Measurements from ENCODE around the gene CPTP.

CPTP gene

GRCh38 chr1:1278620-1279019 lies 46.0 kb upstream of the CPTP start:
- TF ChIP-seq TEAD4 (IDR thresholded peaks at IDR 0.05) (no peak), TCF12 (IDR thresholded peaks at IDR 0.05; ENCODE audit: low read depth) (no peak), CREB1 (IDR thresholded peaks at IDR 0.05; ENCODE audit: low read depth) (no peak), EGR1 (IDR thresholded peaks at IDR 0.05) (no peak), RAD21 (IDR thresholded peaks at IDR 0.05; ENCODE audit: low read depth) (no peak), FOXM1 (IDR thresholded peaks at IDR 0.05; ENCODE audit: borderline replicate concordance, low read depth) (no peak), MAX (IDR thresholded peaks at IDR 0.05) (no peak), CEBPB (IDR thresholded peaks at IDR 0.05) (no peak), NFIC (IDR thresholded peaks at IDR 0.05) (no peak), USF1 (IDR thresholded peaks at IDR 0.05) (no peak), YY1 (IDR thresholded peaks at IDR 0.05; ENCODE audit: low read depth) (no peak), ZBTB7A (IDR thresholded peaks at IDR 0.05; ENCODE audit: low read depth) (no peak), EP300 (IDR thresholded peaks at IDR 0.05; ENCODE audit: borderline replicate concordance) (no peak), REST (IDR thresholded peaks at IDR 0.05; ENCODE audit: low read depth) (no peak), TAF1 (IDR thresholded peaks at IDR 0.05; ENCODE audit: low read depth) (no peak)

- no peak for TF ChIP-seq REST (IDR thresholded peaks at IDR 0.05; ENCODE audit: low read depth)
- TF ChIP-seq NFIC (IDR thresholded peaks at IDR 0.05): no peak
- TF ChIP-seq TCF12 (IDR thresholded peaks at IDR 0.05; ENCODE audit: low read depth): no peak
- no peak for TF ChIP-seq ZBTB7A (IDR thresholded peaks at IDR 0.05; ENCODE audit: low read depth)
- no peak for TF ChIP-seq RAD21 (IDR thresholded peaks at IDR 0.05; ENCODE audit: low read depth)
- no peak for TF ChIP-seq EP300 (IDR thresholded peaks at IDR 0.05; ENCODE audit: borderline replicate concordance)
- no peak for TF ChIP-seq MAX (IDR thresholded peaks at IDR 0.05)
- no peak for TF ChIP-seq YY1 (IDR thresholded peaks at IDR 0.05; ENCODE audit: low read depth)
- TF ChIP-seq TEAD4 (IDR thresholded peaks at IDR 0.05): no peak
- no peak for TF ChIP-seq TAF1 (IDR thresholded peaks at IDR 0.05; ENCODE audit: low read depth)
- no peak for TF ChIP-seq FOXM1 (IDR thresholded peaks at IDR 0.05; ENCODE audit: borderline replicate concordance, low read depth)
- TF ChIP-seq EGR1 (IDR thresholded peaks at IDR 0.05): no peak
- no peak for TF ChIP-seq CEBPB (IDR thresholded peaks at IDR 0.05)
- TF ChIP-seq USF1 (IDR thresholded peaks at IDR 0.05): no peak
- no peak for TF ChIP-seq CREB1 (IDR thresholded peaks at IDR 0.05; ENCODE audit: low read depth)
These were observed 45.6 kb upstream of the CPTP start for GRCh38 chr1:1279028-1279427.

GRCh38 chr1:1280782-1281481 lies 43.7 kb upstream of the CPTP start:
- no peak for TF ChIP-seq RAD21 (IDR thresholded peaks at IDR 0.05; ENCODE audit: low read depth)
- no peak for TF ChIP-seq TEAD4 (IDR thresholded peaks at IDR 0.05)
- no peak for TF ChIP-seq MAX (IDR thresholded peaks at IDR 0.05)
- TF ChIP-seq EP300 (IDR thresholded peaks at IDR 0.05; ENCODE audit: borderline replicate concordance): no peak
- TF ChIP-seq NFIC (IDR thresholded peaks at IDR 0.05): no peak

GRCh38 chr1:1281533-1282321 lies 42.9 kb upstream of the CPTP start:
- TF ChIP-seq CEBPB (IDR thresholded peaks at IDR 0.05): no peak
- no peak for TF ChIP-seq USF1 (IDR thresholded peaks at IDR 0.05)
- no peak for TF ChIP-seq RAD21 (IDR thresholded peaks at IDR 0.05; ENCODE audit: low read depth)
- no peak for TF ChIP-seq TCF12 (IDR thresholded peaks at IDR 0.05; ENCODE audit: low read depth)
- no peak for TF ChIP-seq EP300 (IDR thresholded peaks at IDR 0.05; ENCODE audit: borderline replicate concordance)
- peak; percentile 37; the same call in 1 of the 2 replicates for TF ChIP-seq ZBTB7A (IDR thresholded peaks at IDR 0.05; ENCODE audit: low read depth)
- no peak for TF ChIP-seq REST (IDR thresholded peaks at IDR 0.05; ENCODE audit: low read depth)
- no peak for TF ChIP-seq MAX (IDR thresholded peaks at IDR 0.05)
- no peak for TF ChIP-seq TAF1 (IDR thresholded peaks at IDR 0.05; ENCODE audit: low read depth)
- TF ChIP-seq CREB1 (IDR thresholded peaks at IDR 0.05; ENCODE audit: low read depth): no peak
- TF ChIP-seq EGR1 (IDR thresholded peaks at IDR 0.05): 0 out of 2 replicates have a peak, but pooled peaks have one; percentile 12
- no peak for TF ChIP-seq YY1 (IDR thresholded peaks at IDR 0.05; ENCODE audit: low read depth)
- peak; percentile 68 for TF ChIP-seq NFIC (IDR thresholded peaks at IDR 0.05)
- TF ChIP-seq FOXM1 (IDR thresholded peaks at IDR 0.05; ENCODE audit: borderline replicate concordance, low read depth): no peak
- TF ChIP-seq TEAD4 (IDR thresholded peaks at IDR 0.05): no peak

Measured in Ishikawa (cell line).